GM19372 (cell line): ENCODE results near the gene ELOVL5.
"Not testable (repeated sequence)": the region's sequence is repeated elsewhere in the genome, so short reads cannot be mapped to it uniquely, and the experiment has no call there.

Experiments
- ATAC-seq: cut with Tn5 transposase; IDR thresholded peaks from one replicate; pipeline ENCODE4 v1.9.1; 2021; ENCODE audit warnings: mild to moderate bottlenecking, low read depth, moderate library complexity; ENCODE audit not compliant: unreplicated experiment

ELOVL5 gene

GRCh38 chr6:53333439-53334408 lies 15.0 kb downstream of the ELOVL5 start:
- no peak for ATAC-seq

- ATAC-seq: no peak
These were observed 17.1 kb downstream of the ELOVL5 start for GRCh38 chr6:53331678-53332077.

- no peak for ATAC-seq
These were observed 18.6 kb downstream of the ELOVL5 start for GRCh38 chr6:53330137-53330536.

- no peak for ATAC-seq
These were observed 20.4 kb downstream of the ELOVL5 start for GRCh38 chr6:53328375-53328774.

DNA sequence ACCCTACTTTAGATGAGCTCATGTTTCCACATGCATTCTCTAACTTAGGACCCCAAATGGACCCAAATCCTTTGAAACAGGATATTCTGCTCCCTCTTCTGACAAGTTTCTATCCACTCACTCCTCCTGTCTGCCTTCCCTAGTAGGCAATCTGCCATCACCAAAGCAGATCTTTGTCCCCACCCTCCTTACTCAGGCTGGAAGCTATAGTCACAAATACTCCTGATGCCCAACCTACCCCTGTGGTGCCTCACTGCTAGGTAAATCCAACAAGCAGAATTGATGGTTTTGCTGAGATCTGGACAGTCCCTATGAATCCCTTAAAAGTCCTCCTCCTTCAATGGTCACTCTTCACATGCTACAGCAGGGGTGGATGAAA lies 21.7 kb downstream of the ELOVL5 start:
- no peak for ATAC-seq

- no peak for ATAC-seq
These were observed 22.3 kb downstream of the ELOVL5 start for GRCh38 chr6:53326372-53327016.

DNA sequence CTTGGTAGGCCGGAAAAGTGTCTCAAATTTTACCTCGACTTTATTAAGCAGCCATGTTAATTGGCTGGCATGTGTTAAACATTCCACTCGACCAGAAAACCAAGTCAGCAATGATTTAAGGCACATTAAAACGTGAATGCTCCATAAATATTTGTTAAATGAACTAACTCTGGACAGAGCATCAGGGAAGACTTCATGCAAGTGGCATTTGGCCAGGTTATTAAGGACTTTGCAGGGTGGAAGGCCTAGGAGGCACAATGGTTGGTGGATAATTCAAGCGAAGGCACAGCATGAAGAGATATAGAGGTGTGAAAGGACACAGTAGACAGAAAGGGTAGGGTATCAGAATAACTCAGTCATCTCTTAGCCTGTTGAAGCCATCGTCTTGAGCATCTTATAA lies 23.0 kb downstream of the ELOVL5 start:
- no peak for ATAC-seq

DNA sequence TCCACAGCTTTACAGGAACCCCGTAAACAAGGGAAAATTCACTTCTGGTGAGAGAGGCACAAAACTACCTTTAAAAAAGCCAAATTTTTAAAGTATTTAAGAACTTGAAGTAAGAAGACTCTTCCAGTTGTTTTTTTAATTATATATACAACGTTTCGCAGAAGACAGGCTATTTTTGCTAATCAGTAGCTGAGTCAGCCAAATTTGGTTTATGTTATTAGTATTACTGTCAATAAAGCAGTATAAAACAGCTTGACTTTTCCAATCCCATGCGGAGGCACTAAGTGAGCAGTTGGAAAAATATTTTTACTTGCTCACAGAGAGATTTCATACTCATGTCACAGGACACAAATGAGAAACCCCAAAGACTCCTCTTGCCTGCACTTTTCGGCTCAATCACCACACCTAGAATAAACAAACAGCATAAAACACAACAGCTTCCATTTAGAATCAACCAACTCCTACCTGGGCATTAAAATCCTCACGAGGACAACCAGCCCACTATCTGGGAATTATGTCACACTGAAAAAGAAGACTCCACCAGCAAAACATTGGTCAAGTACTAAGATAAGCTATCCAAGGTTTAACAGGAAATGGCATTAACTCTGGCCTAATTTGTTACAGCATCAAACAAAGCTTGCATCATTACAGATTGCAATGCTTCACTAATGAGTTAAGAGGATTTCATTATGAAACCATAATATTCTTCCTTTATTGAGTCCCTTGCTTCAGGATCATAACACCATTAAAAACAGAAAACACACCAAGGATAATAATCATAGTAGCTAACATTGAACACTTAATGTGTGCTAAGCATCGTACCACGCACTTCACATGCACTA lies 26.3 kb downstream of the ELOVL5 start:
- ATAC-seq: no peak

- no peak for ATAC-seq
These were observed 27.0 kb downstream of the ELOVL5 start for GRCh38 chr6:53321701-53322100.

DNA sequence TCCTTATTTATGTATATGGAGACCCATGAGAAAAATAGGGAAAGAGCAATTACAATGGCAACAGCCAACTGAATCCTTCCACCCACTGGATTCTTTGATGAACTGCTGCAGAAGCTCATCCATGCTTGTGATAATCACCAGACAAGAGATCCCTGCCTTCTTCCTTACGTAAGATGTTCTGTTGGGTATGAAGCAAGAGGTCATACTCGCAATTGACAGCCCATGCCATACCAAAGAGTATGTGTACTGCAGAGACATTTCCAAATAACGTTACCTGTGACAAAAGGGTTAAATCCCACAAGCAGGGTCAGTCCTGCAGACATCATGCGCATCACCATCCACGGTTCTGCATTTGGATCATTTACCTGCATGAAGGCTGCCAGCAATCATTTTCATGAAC lies 27.8 kb downstream of the ELOVL5 start:
- no peak for ATAC-seq

- ATAC-seq: no peak
These were observed 30.3 kb downstream of the ELOVL5 start for GRCh38 chr6:53318429-53318828.

GRCh38 chr6:53317861-53318260 lies 30.9 kb downstream of the ELOVL5 start:
- ATAC-seq: no peak

GRCh38 chr6:53317299-53317698 lies 31.5 kb downstream of the ELOVL5 start:
- ATAC-seq: not testable (repeated sequence)

DNA sequence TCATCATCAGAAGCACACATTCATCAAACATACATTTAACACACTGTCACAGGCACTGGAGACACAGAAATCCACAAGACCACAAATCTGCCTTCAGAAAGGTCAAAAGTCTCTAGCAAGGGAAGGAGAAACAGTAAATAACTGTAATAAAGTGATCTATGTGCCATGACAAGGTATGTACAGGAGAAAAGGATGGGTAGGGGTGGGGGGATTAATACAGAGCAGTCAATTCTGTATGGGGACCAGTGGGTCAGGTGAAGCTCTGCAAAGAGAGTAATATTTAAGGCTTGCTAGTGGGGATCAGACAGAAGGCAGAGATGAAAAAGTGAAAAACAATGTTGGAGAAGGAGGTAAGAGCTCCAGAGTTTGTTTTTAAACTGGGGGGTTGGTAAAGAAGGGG lies 32.6 kb downstream of the ELOVL5 start:
- no peak for ATAC-seq

- no peak for ATAC-seq
These were observed 33.5 kb downstream of the ELOVL5 start for GRCh38 chr6:53315086-53315724.

- ATAC-seq: no peak
These were observed 34.9 kb downstream of the ELOVL5 start for GRCh38 chr6:53313784-53314400.

DNA sequence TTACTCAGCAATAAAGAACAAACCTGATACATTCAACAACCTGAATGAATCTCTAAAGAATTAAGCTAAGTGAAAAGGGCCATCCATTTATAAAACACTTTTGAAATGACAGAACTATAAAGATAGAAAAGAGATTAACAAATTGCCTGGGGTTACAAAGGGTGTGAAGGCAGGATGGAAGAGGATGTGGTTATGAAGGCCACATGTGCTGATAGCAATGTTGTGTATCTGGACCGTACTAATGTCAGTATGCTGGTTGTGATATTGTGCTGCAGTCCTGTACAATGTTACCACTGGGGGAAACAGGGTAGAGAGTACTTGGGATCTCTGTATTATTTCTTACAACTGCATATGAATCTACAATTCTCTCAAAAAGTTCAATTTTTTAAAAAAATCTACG lies 36.4 kb downstream of the ELOVL5 start:
- no peak for ATAC-seq

DNA sequence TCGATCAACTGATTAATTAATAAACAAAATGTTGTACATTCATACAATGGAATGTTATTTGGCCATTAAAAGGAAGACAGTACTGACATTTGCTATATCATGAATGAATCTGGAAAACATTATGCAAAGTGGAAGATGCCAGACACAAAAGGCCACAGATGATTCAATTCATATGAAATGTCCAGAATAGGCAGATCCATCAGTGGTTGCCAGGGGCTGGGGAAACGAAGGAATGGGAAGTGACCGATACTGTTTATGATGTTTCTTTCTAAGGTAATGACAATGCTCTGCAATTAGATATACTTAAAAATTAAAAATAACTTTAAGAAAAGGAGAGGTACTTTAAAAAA lies 37.2 kb downstream of the ELOVL5 start:
- ATAC-seq: no peak

DNA sequence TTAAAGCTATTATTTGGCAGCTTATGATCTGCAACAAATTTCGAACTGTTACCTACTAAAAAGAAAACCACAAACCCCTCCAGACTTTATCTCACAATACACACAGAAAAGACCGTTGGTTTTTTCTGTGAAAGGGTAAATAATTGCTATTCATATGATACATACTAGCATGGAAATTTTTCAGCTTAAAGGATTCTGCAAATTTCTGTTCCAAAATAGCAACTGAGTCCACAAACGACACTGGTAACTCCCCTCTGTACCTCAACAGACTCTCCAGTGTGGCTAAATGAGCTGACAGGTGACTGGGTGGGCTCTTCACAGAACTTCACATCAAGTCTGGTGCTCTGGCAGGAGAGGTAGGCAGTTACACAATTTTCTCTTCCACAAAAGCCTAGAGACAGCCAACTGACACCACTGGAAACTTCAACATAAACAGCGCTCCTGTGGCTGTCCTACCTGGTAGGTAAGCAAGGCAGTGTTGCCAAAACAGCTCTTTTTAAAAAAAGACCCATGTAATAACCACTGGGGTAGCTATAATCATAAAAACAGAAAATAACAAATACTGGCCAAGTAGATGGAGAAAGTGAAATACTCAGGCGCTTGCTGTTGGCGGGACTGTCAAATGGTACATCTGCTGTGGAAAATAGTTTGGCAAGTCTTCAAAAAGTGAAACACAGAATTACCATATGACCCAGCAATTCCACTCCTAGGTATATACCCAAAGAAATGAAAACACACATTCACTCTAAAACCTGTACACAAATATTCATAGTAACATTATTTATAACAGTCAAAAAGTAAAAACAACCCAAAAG lies 37.8 kb downstream of the ELOVL5 start:
- ATAC-seq: no peak
